ENCODE data around the gene UNC45B.
"Not testable (repeated sequence)": the region's sequence is repeated elsewhere in the genome, so short reads cannot be mapped to it uniquely, and the experiment has no call there.

The UNC45B gene

GRCh38 chr17:35172321-35172720 is 24.7 kb downstream of the UNC45B start:
- not testable (repeated sequence) for DNase-seq (ENCODE audit: low read depth)

GRCh38 chr17:35174835-35175334 is 27.3 kb downstream of the UNC45B start:
- no peak for DNase-seq (ENCODE audit: low read depth)

GRCh38 chr17:35175638-35176415 is 28.2 kb downstream of the UNC45B start:
- DNase-seq (ENCODE audit: low read depth): no peak

- no peak for DNase-seq (ENCODE audit: low read depth)
Measured at GRCh38 chr17:35176897-35177296, 29.3 kb downstream of the UNC45B start.

- DNase-seq (ENCODE audit: low read depth): not testable (repeated sequence)
Measured at GRCh38 chr17:35179379-35179778, 31.8 kb downstream of the UNC45B start.

GRCh38 chr17:35183332-35183731 is 35.7 kb downstream of the UNC45B start:
- DNase-seq (ENCODE audit: low read depth): no peak

GRCh38 chr17:35184274-35184673 is 36.7 kb downstream of the UNC45B start:
- DNase-seq (ENCODE audit: low read depth): no peak

- no peak for DNase-seq (ENCODE audit: low read depth)
Measured at GRCh38 chr17:35185849-35186248, 38.2 kb downstream of the UNC45B start.

GRCh38 chr17:35187481-35187880 is 39.9 kb downstream of the UNC45B start:
- no peak for DNase-seq (ENCODE audit: low read depth)

- DNase-seq (ENCODE audit: low read depth): no peak
Measured at GRCh38 chr17:35188111-35188510, 40.5 kb downstream of the UNC45B start.

- no peak for DNase-seq (ENCODE audit: low read depth)
Measured at GRCh38 chr17:35189291-35189690, 41.7 kb downstream of the UNC45B start.

- no peak for DNase-seq (ENCODE audit: low read depth)
Measured at GRCh38 chr17:35191001-35191695, 43.5 kb downstream of the UNC45B start.

- DNase-seq (ENCODE audit: low read depth): no peak
Measured at GRCh38 chr17:35192708-35193107, 45.1 kb downstream of the UNC45B start.

GRCh38 chr17:35194001-35194400 is 46.4 kb downstream of the UNC45B start, which contains the start of gene SLC35G3:
TSS of gene SLC35G3 (minus strand) at chr17:35194393. CDS start at chr17:35194307, 86 bp downstream.
- DNase-seq (ENCODE audit: low read depth): not testable (repeated sequence)

GRCh38 chr17:35195062-35195461 is 47.4 kb downstream of the UNC45B start:
- not testable (repeated sequence) for DNase-seq (ENCODE audit: low read depth)

- DNase-seq (ENCODE audit: low read depth): not testable (repeated sequence)
Measured at GRCh38 chr17:35202582-35202981, 55.0 kb downstream of the UNC45B start.

GRCh38 chr17:35210741-35211140 is 63.1 kb downstream of the UNC45B start:
- no peak for DNase-seq (ENCODE audit: low read depth)

GRCh38 chr17:35212668-35213067 is 65.1 kb downstream of the UNC45B start:
- DNase-seq (ENCODE audit: low read depth): no peak

GRCh38 chr17:35213412-35213940 is 65.9 kb downstream of the UNC45B start:
- no peak for DNase-seq (ENCODE audit: low read depth)

GRCh38 chr17:35214192-35214591 is 66.6 kb downstream of the UNC45B start:
- DNase-seq (ENCODE audit: low read depth): peak; percentile 14

- no peak for DNase-seq (ENCODE audit: low read depth)
Measured at GRCh38 chr17:35214631-35215273, 67.1 kb downstream of the UNC45B start.

- DNase-seq (ENCODE audit: low read depth): no peak
Measured at GRCh38 chr17:35217107-35217506, 69.5 kb downstream of the UNC45B start.

Measured in activated gamma-delta T cell treated with anti-CD3 and anti-CD28 coated beads, Interleukin-2, amount 50 U/mL, for 16 hours (primary cell).